GM19240 (cell line): ENCODE data around the gene NUAK1.

ENCODE experiments used
- DNase-seq: peaks from one replicate; pipeline ENCODE4 v3.0.0; 2011; ENCODE audit warnings: low spot score; ENCODE audit not compliant: insufficient read length

Gene NUAK1

DNA sequence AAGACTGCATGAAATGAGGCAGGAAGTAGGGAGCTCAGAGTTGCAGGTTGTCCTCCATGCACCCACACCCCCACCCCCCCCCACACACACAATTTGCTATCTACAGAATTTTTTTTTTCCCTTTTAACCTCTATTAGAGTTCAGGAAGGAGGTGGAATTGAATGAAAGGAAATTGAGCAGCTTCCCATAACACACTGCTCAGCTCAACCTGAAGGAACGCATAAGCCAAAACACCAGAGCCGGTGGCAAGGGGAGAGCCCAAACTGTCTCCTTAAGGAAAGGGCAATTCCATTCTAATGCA lies 74.1 kb downstream of the NUAK1 start:
- no peak for DNase-seq

DNA sequence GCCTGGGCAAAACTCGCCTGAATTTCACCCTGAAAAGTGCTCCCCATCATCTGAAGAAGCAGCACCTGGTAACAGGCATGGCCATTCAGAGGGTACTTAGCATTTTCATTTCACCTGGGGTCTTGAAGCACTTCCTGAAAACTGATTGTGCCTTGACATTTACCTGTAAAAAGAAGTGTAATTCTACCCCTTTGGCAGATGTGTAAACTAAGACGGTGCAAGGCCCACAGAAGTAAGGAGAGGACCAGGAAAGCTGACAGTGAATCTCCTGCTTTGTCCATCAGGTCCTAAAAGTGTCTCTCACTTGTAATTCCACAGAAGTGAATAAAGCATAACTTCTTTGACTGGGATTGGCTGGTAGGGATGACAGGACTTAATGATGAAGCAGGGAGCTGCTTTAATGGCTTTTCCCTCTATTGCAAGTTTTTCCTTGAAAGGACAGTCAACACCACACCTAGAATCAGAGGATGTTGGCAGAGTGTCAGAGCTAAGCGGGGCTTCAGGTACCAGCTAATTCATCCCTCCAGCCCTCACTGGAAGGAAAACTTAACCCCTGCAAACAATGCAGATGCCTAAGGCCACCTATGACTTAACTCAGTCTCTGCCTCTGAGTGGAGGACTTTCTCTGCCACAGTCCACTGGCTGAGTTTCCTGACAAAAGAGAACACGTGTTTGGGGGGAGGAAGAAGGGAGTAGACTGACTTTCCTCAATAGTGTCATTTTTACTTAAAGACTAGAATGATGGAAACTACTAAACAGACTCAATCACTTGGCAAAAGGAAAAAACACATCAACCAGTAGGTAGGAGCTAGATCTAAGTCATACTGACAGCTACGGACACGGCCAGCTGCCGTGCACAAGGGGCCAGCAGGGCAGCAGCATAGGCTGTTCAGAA lies 74.7 kb downstream of the NUAK1 start:
- no peak for DNase-seq

DNA sequence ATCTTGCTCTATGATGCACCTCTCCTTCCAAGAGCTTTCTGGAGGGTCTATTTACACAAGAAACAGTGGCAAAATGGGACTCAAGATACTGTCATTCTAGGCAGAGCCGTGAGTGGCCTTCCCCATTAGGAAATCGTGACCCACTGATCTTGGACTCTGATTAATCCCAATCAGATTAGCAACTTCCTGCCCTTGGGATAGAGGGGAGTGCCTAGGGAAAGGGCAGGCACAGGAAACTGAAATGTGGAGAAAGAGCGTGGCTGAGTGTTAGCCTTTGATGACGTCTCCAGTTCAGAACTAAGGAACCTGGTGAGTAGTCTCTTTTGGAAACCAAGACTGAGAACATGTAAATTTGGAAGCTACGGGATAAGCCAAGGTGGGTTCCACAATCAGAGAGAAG lies 76.1 kb downstream of the NUAK1 start:
- DNase-seq: no peak

DNA sequence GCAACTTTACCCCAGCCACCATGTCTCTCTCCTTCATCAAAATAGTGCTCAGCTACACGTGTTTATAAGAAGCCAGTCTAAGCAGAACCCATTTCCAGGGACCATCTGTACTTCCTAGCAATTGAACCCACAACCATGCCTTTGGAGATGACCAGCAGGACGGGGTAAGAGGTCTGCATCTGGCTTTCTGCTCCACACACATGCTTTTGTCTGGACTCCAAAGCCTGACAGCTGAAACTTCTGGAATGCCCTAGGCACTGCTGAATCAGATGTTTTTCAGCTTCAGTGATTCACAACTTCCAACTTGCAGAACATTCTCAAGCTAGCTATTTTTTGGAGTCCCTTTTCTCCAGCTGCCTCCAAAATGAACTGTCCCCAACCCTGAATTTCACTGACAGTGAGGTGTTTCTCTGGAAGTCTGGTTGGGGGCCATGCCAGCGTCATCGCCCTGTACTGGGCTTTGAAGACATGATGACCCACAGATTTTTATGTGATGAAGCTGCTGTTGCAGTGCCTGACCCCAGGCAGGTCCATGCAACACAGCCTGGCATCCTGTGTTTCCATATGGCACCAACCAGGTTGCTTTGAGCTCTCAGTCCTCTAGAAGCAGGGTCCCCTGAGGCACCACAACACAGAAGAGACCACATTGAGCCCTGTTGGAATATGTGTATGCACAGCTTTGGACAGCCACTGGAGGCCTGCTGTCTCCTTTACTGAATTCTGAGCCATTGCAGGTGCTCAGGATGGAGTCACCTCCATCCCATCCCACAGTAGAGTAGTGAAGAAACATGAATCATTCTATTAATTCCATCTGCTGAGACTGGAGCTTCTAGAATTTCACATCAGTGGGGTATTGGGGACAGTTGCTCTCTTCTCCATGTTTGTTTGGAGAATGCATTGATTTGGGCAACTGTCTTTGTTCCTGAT lies 80.2 kb downstream of the NUAK1 start:
- no peak for DNase-seq

DNA sequence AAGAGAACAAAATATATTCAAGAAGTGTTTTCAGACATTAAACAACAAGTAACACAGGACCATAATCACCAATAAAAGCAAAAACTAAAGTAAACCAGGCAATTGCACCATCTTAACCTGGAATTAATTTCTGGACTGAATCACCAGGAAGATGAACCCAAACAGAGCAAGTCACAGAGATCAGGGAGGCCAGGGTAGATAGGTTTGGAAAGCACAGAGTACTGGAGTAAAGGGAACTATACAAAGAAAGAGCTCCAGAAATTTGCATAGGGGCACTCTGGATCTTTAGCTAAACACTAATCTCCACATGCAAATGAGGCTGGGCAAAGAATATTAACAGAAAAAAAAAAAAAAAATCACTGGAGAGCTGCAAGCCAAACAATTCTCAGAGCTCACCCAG lies 84.7 kb downstream of the NUAK1 start:
- DNase-seq: no peak

DNA sequence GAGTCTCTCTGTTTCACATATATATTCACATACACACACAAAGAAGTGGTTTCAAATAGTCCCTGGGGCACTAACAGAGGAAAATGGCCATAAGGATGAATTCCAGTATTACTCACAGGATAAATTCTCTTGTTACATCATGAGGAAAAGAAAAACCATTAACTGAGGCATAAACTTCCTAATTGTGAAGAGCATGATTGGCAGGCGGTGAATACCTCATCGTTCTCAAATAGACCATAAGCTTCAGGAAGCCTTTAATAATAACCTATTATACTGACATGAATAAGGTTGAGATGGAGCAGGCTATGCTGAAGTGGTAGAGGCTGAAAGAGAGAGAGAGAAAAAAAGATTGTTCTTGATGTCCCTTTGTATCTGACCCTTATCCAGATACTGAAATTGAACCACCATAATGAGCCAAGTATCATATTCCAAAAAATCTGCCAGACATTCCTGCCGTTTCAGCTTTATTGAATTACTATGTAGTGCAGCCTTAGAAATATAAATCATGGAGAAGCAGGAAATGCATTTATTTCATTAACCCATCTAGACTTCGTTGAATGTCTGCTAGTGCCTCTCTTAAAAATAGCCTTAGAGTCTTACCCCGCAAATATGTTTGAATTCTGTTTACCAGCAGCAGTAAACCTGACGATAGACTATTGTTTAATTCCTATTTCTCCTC lies 86.8 kb downstream of the NUAK1 start:
- no peak for DNase-seq

DNA sequence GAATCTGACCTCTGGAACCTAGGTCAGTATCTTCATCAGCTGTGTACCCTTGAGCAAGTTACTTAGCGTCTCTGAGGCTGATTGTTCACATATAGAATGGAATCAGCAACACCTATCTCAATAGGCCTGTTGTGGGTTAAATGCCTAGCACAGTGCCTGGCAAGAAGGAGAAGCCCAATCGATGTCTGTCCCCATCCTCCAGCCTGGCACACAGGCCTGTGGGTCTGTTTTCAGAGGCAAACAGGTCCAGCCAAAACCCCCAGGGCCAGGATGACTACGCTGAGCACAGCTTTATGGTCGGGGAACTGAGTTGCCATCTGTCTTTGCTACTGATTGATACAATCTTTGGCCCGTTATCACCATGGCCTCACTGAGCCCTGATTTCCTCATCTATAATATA lies 89.2 kb downstream of the NUAK1 start:
- no peak for DNase-seq

DNA sequence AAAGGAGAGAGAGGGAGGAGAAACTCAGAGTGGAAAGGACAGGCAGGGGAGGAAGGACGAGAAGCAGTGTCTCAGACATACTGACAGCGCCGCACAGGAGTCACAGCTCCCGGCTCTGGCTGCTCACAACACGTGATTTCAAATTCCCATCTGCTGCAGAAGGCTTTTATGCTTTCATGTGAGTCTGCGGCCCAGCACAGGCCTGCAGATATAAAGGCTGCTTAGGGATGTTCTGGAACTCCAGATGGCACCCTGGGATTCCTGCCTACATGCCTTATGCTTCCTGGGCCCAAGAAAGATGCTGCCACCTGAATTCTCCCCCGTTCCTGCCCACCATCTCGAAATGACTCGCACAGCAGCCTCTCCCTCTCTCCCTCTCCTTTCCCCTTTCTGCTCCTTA lies 89.6 kb downstream of the NUAK1 start:
- no peak for DNase-seq

DNA sequence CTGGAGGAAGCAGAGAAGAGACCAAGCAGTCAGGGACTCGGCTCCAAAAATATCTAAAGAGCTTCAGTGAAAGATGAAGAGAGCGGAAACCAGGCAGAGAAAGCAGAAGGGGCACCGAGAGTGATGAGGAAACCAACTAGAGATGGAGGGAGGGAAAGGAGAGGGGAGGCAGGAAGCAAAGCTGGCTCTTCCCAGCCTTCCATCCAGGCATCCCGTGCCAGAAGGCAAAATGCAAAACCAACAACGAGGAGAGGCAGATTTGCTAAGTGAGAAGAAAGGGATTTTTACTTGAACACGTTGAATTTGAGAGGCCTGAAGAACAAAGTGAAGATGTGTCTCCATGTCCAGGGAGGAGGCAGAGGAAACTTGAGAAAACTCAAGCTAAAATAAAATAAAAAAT lies 90.1 kb downstream of the NUAK1 start:
- DNase-seq: no peak

DNA sequence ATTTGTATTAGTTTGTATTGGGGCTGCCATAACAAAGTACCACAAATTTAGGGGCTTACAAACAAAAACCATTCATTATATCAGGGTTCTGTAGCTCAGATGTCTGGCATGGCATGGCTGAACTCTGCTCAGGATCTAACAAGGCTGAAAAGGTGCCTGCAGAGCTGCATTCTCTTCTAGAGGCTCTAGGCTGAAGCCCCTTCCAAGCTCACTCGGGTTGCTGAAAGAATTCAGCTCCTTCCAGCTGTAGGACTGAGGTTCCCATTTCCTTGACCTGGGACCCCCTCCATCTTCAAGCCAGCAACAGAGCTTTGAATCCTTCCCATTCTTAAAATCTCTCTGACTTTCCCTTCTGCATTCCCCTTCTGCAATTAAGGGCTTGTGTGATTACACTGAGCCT lies 90.7 kb downstream of the NUAK1 start:
- DNase-seq: no peak

DNA sequence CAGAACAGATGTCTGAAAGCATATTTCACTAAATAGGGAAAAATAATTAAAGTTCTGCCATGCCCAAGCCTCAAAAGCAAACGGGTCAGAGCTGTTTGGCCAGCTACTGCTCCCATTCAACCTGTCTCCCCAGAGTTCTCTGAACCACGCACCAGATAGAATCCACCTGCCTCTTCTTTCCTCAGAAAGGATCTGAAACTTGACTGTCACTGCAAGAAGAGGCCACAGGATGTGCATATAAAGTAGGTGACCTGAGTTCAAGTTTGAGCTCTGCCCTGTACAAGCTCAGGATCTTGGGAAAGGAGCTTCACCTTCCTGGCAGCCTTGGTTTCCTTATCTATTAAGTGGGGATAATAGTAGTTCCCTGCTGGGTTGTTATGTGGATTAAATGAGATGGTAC lies 91.8 kb downstream of the NUAK1 start:
- DNase-seq: no peak

DNA sequence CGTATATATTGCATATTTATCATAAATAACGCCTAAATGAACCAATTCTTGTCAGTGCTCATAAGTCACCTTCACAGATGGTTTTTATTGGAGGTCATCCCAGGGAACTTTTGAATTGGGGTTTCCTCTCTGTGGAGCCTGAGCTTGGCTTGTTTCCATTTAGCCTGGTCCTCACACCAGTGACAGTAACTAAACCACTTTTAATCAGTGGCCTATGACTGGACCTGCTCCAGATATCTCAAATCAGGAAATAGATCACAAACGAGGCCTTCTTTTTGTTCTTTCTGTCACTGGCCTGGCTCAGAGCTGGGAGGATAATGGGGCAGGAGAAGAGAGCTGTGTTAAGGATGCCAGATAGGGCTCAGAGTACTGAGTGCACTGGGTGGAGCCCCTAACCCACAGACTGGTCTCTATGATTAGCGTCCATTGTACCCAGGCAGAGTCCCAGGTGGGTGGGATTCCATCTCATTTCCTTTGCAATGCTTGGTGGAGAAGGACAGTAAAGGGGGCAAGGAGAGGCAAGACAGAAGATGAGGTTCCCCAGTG lies 92.4 kb downstream of the NUAK1 start:
- no peak for DNase-seq

DNA sequence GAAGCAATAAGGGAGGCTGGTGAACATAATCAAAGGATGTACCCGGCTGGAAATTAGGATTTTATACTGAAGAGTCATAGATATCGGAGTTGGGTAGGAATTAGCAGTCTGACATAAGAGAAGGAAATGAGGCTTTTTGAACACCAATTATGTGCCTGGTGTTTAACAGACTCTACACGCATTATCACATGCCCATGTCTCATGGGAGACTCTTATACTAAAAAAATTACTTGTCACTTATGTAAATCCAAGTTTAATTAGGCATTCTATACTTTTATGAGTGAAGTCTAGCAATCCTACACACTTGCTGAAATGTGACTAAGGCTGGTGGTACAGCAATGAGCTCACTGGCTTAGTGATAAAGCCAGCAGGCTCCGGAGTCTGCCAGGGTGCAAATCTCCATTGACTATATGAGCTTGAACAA lies 93.5 kb downstream of the NUAK1 start:
- no peak for DNase-seq

DNA sequence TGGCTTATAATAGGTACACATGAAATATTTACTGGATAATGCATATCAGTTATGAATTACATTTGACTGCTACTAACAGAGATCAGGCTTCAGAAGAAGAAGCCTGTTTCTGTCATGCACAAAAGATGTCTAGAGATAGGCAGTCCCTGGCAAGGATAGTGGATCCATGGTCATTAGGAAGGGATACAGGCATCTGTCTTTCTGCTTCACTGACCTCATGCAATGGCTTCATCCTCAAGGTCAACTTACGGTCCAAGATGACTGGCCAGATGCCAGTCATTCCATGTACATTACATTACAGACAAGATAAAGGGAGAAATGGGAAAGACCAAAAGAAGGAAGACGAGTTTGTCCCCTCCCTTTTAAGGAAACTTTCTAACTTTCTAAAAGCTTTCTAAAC lies 94.0 kb downstream of the NUAK1 start:
- no peak for DNase-seq

DNA sequence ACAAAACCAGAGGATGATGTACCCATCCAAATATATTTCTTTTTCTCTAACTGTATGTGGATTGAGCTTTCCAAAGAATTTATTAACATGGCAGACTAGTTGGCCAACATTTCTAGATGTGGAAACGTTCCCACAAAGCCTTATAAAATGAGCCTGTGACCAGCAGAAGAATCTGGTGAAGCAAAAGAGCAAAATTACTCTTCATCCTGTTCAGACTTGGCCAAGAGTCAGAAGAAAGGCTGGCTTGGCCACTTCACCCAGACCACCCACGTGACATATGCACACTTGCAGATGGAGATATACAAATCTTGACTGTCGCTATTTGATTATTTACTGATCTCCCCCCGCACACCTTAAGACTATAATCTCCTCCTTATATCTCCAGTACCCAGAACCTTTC lies 96.7 kb downstream of the NUAK1 start:
- DNase-seq: no peak

DNA sequence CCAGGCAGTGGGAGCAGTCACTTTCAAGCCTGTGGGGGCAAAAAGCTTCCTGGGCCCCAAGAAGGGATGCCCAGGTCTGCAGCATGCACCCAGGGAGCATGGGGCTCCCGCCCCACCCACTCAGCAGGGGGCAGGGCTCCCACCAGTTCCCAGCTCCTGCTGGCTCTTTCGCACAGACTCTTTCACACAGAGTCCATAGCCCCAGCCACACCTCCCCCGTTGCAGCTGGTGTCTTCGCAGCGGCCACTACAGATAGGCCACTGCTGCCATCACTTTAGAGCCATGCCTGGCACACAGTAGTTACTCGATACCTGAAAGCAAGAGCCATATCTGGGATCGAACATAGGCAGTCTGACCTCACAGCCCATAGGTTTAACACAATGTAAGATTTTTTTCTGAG lies 98.2 kb downstream of the NUAK1 start:
- DNase-seq: no peak

DNA sequence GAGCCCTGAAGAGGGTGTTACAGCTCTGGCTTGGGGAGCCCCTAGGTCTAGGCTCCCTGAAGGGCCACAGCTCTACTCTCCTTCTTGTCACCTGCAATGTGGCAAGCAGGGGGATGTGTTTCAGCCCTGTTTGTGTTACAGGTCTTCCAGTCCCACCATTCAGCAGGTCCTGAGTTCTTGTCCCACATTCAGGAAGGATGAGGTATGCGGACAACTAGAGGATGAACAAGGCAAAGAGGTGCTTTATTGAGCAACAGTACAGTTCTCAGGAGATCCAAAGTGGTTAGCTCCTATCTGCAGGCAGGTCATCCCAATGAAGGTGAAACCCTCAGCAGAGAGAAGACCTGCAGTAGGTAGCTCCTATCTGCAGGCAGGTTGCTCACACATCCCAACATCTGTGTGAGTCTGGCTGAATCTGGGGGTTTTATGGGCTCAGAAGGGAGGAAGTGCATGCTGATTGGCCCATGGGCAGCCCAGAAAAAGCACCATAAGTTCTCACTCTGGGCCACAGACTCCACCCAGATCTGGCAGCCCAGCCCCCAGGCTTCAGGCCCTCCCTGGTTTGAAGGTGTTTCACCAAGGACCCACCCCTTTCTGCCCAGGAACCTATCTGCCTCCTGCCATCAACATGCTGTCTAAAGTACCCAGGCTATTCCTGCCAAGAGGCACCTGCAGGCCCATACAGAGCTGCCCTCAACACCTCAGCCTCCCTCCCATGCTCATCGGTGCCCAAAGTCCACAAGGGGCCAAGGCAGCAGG lies 98.9 kb downstream of the NUAK1 start:
- no peak for DNase-seq

DNA sequence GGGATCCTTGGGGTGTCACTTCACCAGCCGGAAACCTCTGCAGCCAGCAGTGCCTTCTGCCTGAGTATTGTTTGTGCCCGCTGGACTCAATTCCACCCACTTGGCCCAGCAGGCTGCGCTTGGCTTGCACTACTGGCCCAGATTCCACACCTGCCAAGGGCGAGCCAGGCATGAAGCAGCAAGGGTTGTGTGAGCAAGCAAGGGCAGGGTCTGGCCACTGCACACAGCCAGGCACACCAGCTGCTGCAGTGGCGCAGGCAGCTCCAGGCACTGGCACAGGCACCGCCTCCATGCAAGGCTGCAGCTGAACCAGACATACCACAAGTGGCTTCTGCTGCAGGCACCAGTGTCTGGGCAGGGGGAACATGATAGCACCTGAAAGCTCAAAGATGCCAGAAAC lies 99.5 kb downstream of the NUAK1 start:
- no peak for DNase-seq

DNA sequence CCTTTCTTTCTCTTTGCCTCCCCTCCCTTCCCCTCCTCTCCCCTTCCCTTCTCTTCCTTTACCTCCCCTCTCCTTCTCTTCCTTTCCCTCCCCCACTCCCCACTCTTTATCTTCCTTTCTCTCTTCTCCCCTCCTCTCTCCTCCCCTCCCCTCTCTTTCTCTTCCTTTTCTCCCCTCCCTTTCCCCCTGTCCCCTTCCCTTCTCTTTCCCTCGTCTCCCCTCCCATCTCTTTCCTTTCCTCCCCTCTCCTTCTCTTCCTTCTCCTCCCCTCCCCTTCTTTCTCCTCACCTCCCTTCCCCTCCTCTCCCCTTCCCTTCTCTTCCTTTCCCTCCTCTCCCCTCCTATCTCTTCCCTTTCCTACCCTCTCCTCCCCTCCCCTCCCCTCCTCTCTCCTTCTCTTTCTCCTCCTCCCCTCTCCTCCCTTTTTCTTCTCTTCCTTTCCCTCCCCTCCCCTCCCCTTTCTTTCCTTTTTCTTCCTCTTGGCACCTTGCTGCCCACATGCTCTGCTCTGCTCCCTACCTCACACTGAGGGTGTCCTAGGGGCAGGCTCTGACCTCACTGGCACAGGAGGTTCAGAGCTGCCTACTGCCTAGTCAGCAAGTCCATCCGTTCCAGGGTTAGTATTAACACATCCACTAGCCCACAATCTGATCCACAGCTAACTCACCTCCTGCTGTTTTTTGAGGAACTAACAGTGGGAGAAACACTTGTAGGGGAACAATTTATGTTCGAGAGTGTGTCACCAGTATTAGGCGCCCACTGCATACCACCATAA lies 101.0 kb downstream of the NUAK1 start:
- DNase-seq: no peak

DNA sequence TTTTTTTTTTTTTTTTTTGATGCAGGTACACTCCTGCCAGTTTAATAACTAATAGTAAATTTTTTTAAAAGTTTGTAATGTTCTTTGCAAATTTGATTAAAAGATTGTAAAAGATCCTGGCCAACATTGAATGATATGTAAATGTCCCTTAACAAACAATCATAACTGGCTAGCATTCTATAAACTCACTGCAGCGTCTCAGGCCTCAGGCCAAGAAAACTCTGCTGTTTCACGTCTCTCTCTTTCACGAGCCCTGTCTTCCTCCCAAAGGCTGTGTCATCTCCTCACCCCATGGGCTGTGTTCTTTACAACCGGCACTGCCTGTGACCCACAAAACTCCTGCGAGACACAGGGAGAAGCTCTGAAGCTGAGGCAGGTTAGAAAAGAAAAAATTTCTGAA lies 103.3 kb downstream of the NUAK1 start:
- DNase-seq: no peak
